Astrocyte (in vitro differentiated cells and primary cell): ENCODE data around the gene EYA2. TPM values are rescaled to one million over a fixed set of nuclear protein-coding genes. Genes with fewer than 3 reads are reported as not detected.

Source experiments
- DNase-seq: peaks from one replicate; pipeline ENCODE4 v3.0.0-alpha.2; 2010; ENCODE audit warnings: low read depth
- FAIRE-seq: peaks from 2 replicates; lab custom pipeline; 2011; peaks lifted over from hg19 to GRCh38; lab: Jason Lieb, UNC
- H2AFZ ChIP-seq: 2 replicates; pipeline ENCODE4 v1.6.0; 2012; ENCODE audit warnings: low read depth, low read length, inconsistent platforms
- H3K27ac ChIP-seq: 2 replicates; pipeline ENCODE4 v1.5.1; 2011; ENCODE audit warnings: low read depth, low read length, inconsistent platforms
- H3K27me3 ChIP-seq: 2 replicates; pipeline ENCODE4 v1.6.0; 2011; ENCODE audit warnings: low read length, inconsistent platforms; ENCODE audit not compliant: insufficient read depth
- H3K36me3 ChIP-seq: 2 replicates; pipeline ENCODE4 v1.5.1; 2011; ENCODE audit warnings: low read length, inconsistent platforms; ENCODE audit not compliant: insufficient read depth
- H3K4me1 ChIP-seq: 2 replicates; pipeline ENCODE4 v1.5.1; 2011; ENCODE audit warnings: low read length, inconsistent platforms; ENCODE audit not compliant: insufficient read depth
- H3K4me2 ChIP-seq: 2 replicates; pipeline ENCODE4 v1.6.0; 2012; ENCODE audit warnings: low read length, inconsistent platforms
- H3K4me3 ChIP-seq: 2 replicates; pipeline ENCODE4 v1.5.1; 2011; ENCODE audit warnings: low read depth, mild to moderate bottlenecking, low read length, inconsistent platforms; ENCODE audit not compliant: insufficient read depth
- H3K79me2 ChIP-seq: 2 replicates; pipeline ENCODE4 v1.6.0; 2012; ENCODE audit warnings: mild to moderate bottlenecking, low read length, inconsistent platforms; ENCODE audit not compliant: insufficient read depth
- H3K9ac ChIP-seq: 2 replicates; pipeline ENCODE4 v1.6.0; 2012; ENCODE audit warnings: mild to moderate bottlenecking, low read length, inconsistent platforms
- H3K9me3 ChIP-seq: 2 replicates; pipeline ENCODE4 v1.5.1; 2012; ENCODE audit warnings: low read depth, mild to moderate bottlenecking, low read length, inconsistent platforms; ENCODE audit not compliant: insufficient read depth
- H4K20me1 ChIP-seq: 2 replicates; pipeline ENCODE4 v1.6.0; 2012; ENCODE audit warnings: low read length, inconsistent platforms; ENCODE audit not compliant: insufficient read depth
- H3K27ac Mint-ChIP-seq: one replicate; pipeline ENCODE4 v1.8.0; 2021; ENCODE audit warnings: mild to moderate bottlenecking, mixed read lengths; ENCODE audit not compliant: unreplicated experiment
- H3K27me3 Mint-ChIP-seq: one replicate; pipeline ENCODE4 v1.8.0; 2021; ENCODE audit warnings: low read depth, mixed read lengths; ENCODE audit not compliant: unreplicated experiment
- H3K36me3 Mint-ChIP-seq: one replicate; pipeline ENCODE4 v1.8.0; 2021; ENCODE audit warnings: low read depth, mixed read lengths; ENCODE audit not compliant: unreplicated experiment
- H3K4me1 Mint-ChIP-seq: one replicate; pipeline ENCODE4 v1.8.0; 2021; ENCODE audit warnings: low read depth, mixed read lengths; ENCODE audit not compliant: unreplicated experiment
- H3K4me3 Mint-ChIP-seq: one replicate; pipeline ENCODE4 v1.8.0; 2021; ENCODE audit warnings: mild to moderate bottlenecking, moderate library complexity, mixed read lengths; ENCODE audit not compliant: unreplicated experiment
- H3K9me3 Mint-ChIP-seq: one replicate; pipeline ENCODE4 v1.8.0; 2021; ENCODE audit warnings: mild to moderate bottlenecking, mixed read lengths; ENCODE audit not compliant: unreplicated experiment
- EZH2 ChIP-seq: IDR thresholded peaks from 2 replicates; pipeline ENCODE4 v1.6.1; 2012; ENCODE audit warnings: mild to moderate bottlenecking, low read length, inconsistent platforms; ENCODE audit not compliant: insufficient read depth
- total RNA-seq: library from RNA; stranded (reverse); gene quantifications from 2 replicates; pipeline ENCODE4 v1.2.1, GENCODE V29; 2021
- TF ChIP-seq, protein P1 (sequence below): IDR thresholded peaks from 2 replicates; pipeline ENCODE4 v1.5.1; 2011; ENCODE audit warnings: low read depth, mild to moderate bottlenecking, inconsistent platforms, low read length, moderate library complexity; ENCODE audit not compliant: insufficient read depth

The EYA2 gene
- total RNA-seq, 1 donor from 2014 or later, result 1.5 TPM

DNA sequence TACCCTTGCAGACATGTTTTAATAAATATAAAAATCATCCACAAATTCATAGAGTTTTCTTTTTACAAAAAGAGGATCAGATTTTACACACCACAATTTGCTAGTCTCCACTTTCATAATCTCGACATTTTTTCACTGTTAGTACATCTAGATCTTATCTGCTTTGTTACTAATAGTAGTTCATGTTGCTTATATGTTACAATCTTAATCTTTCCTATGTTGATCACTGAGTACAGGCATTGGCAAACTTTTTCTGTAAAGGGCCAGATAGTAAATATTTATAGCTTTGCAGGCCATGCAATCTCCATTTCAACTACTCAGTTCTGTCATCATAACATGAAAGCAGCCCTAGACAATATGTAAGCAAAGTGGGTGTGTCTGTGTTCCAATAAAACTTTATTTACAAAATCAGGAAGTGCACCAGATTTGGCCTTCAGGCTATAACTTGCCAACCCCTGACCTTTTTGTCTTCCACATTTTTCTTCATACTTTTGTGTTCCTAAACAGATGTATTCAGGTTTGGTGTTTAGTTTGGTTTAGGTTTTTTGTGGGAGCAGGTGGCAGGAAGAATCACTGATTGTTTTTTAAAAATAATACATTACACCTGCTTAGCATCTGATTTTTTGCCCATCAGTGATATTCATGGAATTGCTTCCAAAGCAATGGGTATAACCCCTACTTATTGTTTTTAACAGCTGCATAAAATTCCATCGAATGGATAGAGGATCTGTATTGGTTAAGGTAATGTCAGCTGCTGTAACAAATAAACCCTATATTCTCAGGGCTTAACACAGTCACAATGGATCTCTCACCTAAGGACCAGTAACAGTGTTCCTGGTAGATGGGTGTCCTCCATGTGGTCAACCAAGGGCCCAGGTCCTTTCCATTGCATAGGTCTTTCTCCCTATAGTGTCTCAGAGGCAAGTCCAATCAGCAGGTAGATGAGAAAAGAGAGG, 61.2 kb downstream of the EYA2 start:
- Histone ChIP-seq H2AFZ (no peak overlapping the region), H3K4me1 (peaks cover 37% of the 10 kb centered on the region), H3K36me3 (no peaks in the 10 kb centered on the region), H3K27me3 (no peaks in the 10 kb centered on the region), H3K9me3 (peaks cover 6% of the 10 kb centered on the region), H3K4me2 (no peak overlapping the region), H3K27ac (no peak overlapping the region), H3K79me2 (no peaks in the 10 kb centered on the region), H3K4me3 (no peak overlapping the region), H4K20me1 (no peaks in the 10 kb centered on the region), H3K9ac (no peak overlapping the region)
- TF ChIP-seq, protein P1, sequence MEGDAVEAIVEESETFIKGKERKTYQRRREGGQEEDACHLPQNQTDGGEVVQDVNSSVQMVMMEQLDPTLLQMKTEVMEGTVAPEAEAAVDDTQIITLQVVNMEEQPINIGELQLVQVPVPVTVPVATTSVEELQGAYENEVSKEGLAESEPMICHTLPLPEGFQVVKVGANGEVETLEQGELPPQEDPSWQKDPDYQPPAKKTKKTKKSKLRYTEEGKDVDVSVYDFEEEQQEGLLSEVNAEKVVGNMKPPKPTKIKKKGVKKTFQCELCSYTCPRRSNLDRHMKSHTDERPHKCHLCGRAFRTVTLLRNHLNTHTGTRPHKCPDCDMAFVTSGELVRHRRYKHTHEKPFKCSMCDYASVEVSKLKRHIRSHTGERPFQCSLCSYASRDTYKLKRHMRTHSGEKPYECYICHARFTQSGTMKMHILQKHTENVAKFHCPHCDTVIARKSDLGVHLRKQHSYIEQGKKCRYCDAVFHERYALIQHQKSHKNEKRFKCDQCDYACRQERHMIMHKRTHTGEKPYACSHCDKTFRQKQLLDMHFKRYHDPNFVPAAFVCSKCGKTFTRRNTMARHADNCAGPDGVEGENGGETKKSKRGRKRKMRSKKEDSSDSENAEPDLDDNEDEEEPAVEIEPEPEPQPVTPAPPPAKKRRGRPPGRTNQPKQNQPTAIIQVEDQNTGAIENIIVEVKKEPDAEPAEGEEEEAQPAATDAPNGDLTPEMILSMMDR, result no peak
- TF ChIP-seq EZH2, result no peak
- DNase-seq (no peak), FAIRE-seq (no peak)
- Mint-ChIP-seq H3K36me3 (no peaks in the 10 kb centered on the region), H3K4me1 (peaks cover 20% of the 10 kb centered on the region), H3K9me3 (peaks cover 5% of the 10 kb centered on the region), H3K27me3 (peaks cover 2% of the 10 kb centered on the region), H3K27ac (no peak overlapping the region), H3K4me3 (no peak overlapping the region)

DNA sequence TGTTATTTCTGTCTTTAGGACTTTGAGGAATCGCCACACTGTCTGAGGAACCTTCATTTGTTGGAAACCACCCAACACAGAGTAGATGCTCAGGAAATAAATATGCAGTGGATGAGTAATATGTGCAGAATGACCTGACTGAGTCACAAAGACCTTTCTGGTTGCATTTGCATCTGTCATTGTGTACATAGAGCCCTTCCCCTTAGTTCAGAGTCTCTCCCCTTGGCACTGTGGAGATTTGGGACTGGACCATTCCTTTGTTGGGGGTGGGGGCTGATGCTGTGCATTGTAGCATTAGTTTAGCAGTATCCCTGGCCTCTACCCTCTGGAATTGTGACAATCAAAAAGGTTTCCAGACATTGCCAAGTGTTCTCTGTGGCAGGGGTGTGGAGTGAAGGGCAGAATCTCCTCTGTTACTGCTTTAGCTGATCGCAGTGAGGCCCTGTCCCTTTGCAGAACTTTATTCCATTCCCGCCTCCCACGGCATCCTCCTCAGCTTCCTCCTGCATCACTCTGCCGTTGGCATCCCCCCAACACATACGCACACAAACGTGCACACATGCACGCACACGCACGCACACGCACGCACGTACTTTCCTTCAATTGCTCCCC, 64.5 kb downstream of the EYA2 start:
- Histone ChIP-seq H3K36me3 (no peaks in the 10 kb centered on the region), H3K27me3 (no peaks in the 10 kb centered on the region), H3K79me2 (no peaks in the 10 kb centered on the region), H3K9me3 (peaks cover 6% of the 10 kb centered on the region), H4K20me1 (no peaks in the 10 kb centered on the region), H3K4me2 (peak overlapping the region; percentile 77), H3K9ac (peak overlapping the region; percentile 63), H3K4me1 (peaks cover 19% of the 10 kb centered on the region), H2AFZ (peak overlapping the region; percentile 61), H3K27ac (peak overlapping the region; percentile 80), H3K4me3 (no peak overlapping the region)
- DNase-seq, result peak; percentile 98
- no peak overlapping the region for H3K4me3 Mint-ChIP-seq
- no peaks in the 10 kb centered on the region for H3K27me3 Mint-ChIP-seq
- no peaks in the 10 kb centered on the region for H3K36me3 Mint-ChIP-seq
- peaks cover 14% of the 10 kb centered on the region for H3K4me1 Mint-ChIP-seq
- peak; percentile 97 for FAIRE-seq
- TF ChIP-seq, protein P1, result no peak
- TF ChIP-seq EZH2, result no peak
- H3K9me3 Mint-ChIP-seq, result peaks cover 6% of the 10 kb centered on the region
- no peak overlapping the region for H3K27ac Mint-ChIP-seq
